Natural killer cell (primary cell): Measurements from ENCODE around the gene SSH2. TPM values are rescaled to one million over a fixed set of nuclear protein-coding genes. Genes with fewer than 3 reads are reported as not detected.

Source experiments
- ATAC-seq, 3 donors: fragments of 150-1000 bp in 2 of 3; fragments of 200-7000 bp in 1 of 3; cut with Tn5 transposase; 1 replicate in 1 of 3; 2 replicates in 2 of 3; pipeline ENCODE4 v1.10.0; 2021; ENCODE audit warnings: mild to moderate bottlenecking in 2 of 3, moderate library complexity in 2 of 3
- DNase-seq, 2 donors: peaks; one replicate each; pipeline versions ENCODE4 v3.0.0 to v3.0.0-alpha.2; 2013 to 2021; ENCODE audit warnings: mixed read lengths in 1 of 2
- H3K27ac ChIP-seq: one replicate; pipeline ENCODE4 v1.5.1; 2013; ENCODE audit warnings: mild to moderate bottlenecking, low read length
- H3K27me3 ChIP-seq: one replicate; pipeline ENCODE4 v1.6.1; 2013; ENCODE audit warnings: low read length; ENCODE audit not compliant: control insufficient read depth, insufficient read depth
- H3K36me3 ChIP-seq: one replicate; pipeline ENCODE4 v1.6.1; 2013; ENCODE audit warnings: low read length; ENCODE audit not compliant: control insufficient read depth, insufficient read depth
- H3K4me1 ChIP-seq: one replicate; pipeline ENCODE4 v1.6.1; 2013; ENCODE audit warnings: low read length; ENCODE audit not compliant: control insufficient read depth, insufficient read depth
- H3K4me3 ChIP-seq: one replicate; pipeline ENCODE4 v1.5.1; 2013; ENCODE audit warnings: low read length
- H3K9me3 ChIP-seq: one replicate; pipeline ENCODE4 v1.6.1; 2013; ENCODE audit warnings: low read length; ENCODE audit not compliant: control insufficient read depth, insufficient read depth
- H3K27ac Mint-ChIP-seq, 2 donors: one replicate each; pipeline ENCODE4 v1.8.0; 2022; ENCODE audit warnings: mild to moderate bottlenecking in 2 of 2, mixed read lengths in 2 of 2, moderate library complexity in 1 of 2
- H3K27me3 Mint-ChIP-seq, 2 donors: one replicate each; pipeline ENCODE4 v1.8.0; 2022; ENCODE audit warnings: low read depth in 2 of 2, mixed read lengths in 2 of 2
- H3K36me3 Mint-ChIP-seq: one replicate; pipeline ENCODE4 v1.8.0; 2022; ENCODE audit warnings: mixed read lengths
- H3K4me1 Mint-ChIP-seq, 2 donors: one replicate each; pipeline ENCODE4 v1.8.0; 2022; ENCODE audit warnings: mixed read lengths in 2 of 2
- H3K4me3 Mint-ChIP-seq: one replicate; pipeline ENCODE4 v1.8.0; 2022; ENCODE audit warnings: mild to moderate bottlenecking, moderate library complexity, mixed read lengths
- H3K9me3 Mint-ChIP-seq, 2 donors: one replicate each; pipeline ENCODE4 v1.8.0; 2022; ENCODE audit warnings: mixed read lengths in 2 of 2
- WGBS: methylation state at CpG from one replicate; pipeline ENCODE4 v1.1.7; 2013; ENCODE audit warnings: missing lambda C conversion rate; ENCODE audit not compliant: insufficient coverage; 5-methylcytosine and 5-hydroxymethylcytosine counted together
- intact Hi-C: fragments of 100-400 bp; cut with micrococcal nuclease; formaldehyde crosslinking; loops from one replicate; pipeline ENCODE4 v1.14.2; 2022
- total RNA-seq, 4 donors: library from RNA; stranded (reverse); fragments of 120-200 nt in 1 of 4; gene quantifications; one replicate each; pipeline versions ENCODE4 v1.2.3 to v1.2.4, GENCODE V29; 2013 to 2022
- TF ChIP-seq, protein P1 (sequence below): fragments of 200-600 bp; IDR thresholded peaks from one replicate; pipeline ENCODE4 v1.8.0; 2022; ENCODE audit warnings: antibody characterized with exemption

The SSH2 gene
- total RNA-seq, 3 donors from 2014 or later (not counting 1 experiment from before 2014, with no cell fraction given): 124 to 166 (median 144) TPM

GRCh38 chr17:29772981-29773380, 157.0 kb downstream of the SSH2 start:
- Mint-ChIP-seq H3K9me3 (no peaks in the 10 kb centered on the region), H3K36me3 (no peaks in the 10 kb centered on the region), H3K27ac (no peak overlapping the region), H3K27me3 (no peaks in the 10 kb centered on the region), H3K4me3 (no peak overlapping the region), H3K4me1 (no peaks in the 10 kb centered on the region)
- TF ChIP-seq, protein P1, sequence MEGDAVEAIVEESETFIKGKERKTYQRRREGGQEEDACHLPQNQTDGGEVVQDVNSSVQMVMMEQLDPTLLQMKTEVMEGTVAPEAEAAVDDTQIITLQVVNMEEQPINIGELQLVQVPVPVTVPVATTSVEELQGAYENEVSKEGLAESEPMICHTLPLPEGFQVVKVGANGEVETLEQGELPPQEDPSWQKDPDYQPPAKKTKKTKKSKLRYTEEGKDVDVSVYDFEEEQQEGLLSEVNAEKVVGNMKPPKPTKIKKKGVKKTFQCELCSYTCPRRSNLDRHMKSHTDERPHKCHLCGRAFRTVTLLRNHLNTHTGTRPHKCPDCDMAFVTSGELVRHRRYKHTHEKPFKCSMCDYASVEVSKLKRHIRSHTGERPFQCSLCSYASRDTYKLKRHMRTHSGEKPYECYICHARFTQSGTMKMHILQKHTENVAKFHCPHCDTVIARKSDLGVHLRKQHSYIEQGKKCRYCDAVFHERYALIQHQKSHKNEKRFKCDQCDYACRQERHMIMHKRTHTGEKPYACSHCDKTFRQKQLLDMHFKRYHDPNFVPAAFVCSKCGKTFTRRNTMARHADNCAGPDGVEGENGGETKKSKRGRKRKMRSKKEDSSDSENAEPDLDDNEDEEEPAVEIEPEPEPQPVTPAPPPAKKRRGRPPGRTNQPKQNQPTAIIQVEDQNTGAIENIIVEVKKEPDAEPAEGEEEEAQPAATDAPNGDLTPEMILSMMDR: no peak
- no peaks in the 10 kb centered on the region for H3K9me3 ChIP-seq
- no peak overlapping the region for H3K27ac ChIP-seq
- intact Hi-C loops: no loop called here
- H3K27me3 ChIP-seq: no peaks in the 10 kb centered on the region
- H3K36me3 ChIP-seq: peaks cover 2% of the 10 kb centered on the region
- H3K4me1 ChIP-seq: no peaks in the 10 kb centered on the region
- ATAC-seq: no peak
- DNase-seq: no peak
- no peak overlapping the region for H3K4me3 ChIP-seq
- WGBS: 98% methylated on average over 2 of the region's 2 CpGs

GRCh38 chr17:29771546-29771945, 158.5 kb downstream of the SSH2 start:
- no peak for DNase-seq
- H3K4me1 Mint-ChIP-seq: no peaks in the 10 kb centered on the region
- H3K36me3 ChIP-seq: no peaks in the 10 kb centered on the region

GRCh38 chr17:29769225-29769624, 160.8 kb downstream of the SSH2 start:
- no peaks in the 10 kb centered on the region for H3K9me3 ChIP-seq
- H3K27ac ChIP-seq: no peak overlapping the region
- H3K27me3 Mint-ChIP-seq: no peaks in the 10 kb centered on the region
- H3K27ac Mint-ChIP-seq: no peak overlapping the region
- DNase-seq (no peak), ATAC-seq (no peak)
- no peaks in the 10 kb centered on the region for H3K36me3 Mint-ChIP-seq
- no peaks in the 10 kb centered on the region for H3K9me3 Mint-ChIP-seq
- H3K4me3 Mint-ChIP-seq: no peak overlapping the region
- H3K4me3 ChIP-seq: no peak overlapping the region
- intact Hi-C loops: no loop called here
- no peaks in the 10 kb centered on the region for H3K4me1 ChIP-seq
- no peaks in the 10 kb centered on the region for H3K36me3 ChIP-seq
- TF ChIP-seq, protein P1: no peak
- no peaks in the 10 kb centered on the region for H3K27me3 ChIP-seq
- no peaks in the 10 kb centered on the region for H3K4me1 Mint-ChIP-seq

More at GRCh38 chr17:29771546-29771945, 158.5 kb downstream of the SSH2 start:
- H3K4me1 ChIP-seq: no peaks in the 10 kb centered on the region
- no peaks in the 10 kb centered on the region for H3K36me3 Mint-ChIP-seq
- H3K27ac ChIP-seq: no peak overlapping the region
- ATAC-seq: no peak
- 97% methylated on average over 1 of the region's 1 CpG for WGBS
- H3K4me3 ChIP-seq: no peak overlapping the region
- TF ChIP-seq, protein P1: no peak
- no peak overlapping the region for H3K27ac Mint-ChIP-seq
- H3K9me3 ChIP-seq: no peaks in the 10 kb centered on the region
- H3K4me3 Mint-ChIP-seq: no peak overlapping the region
- no peaks in the 10 kb centered on the region for H3K27me3 Mint-ChIP-seq
- intact Hi-C loops: no loop called here
- no peaks in the 10 kb centered on the region for H3K9me3 Mint-ChIP-seq
- H3K27me3 ChIP-seq: no peaks in the 10 kb centered on the region

DNA sequence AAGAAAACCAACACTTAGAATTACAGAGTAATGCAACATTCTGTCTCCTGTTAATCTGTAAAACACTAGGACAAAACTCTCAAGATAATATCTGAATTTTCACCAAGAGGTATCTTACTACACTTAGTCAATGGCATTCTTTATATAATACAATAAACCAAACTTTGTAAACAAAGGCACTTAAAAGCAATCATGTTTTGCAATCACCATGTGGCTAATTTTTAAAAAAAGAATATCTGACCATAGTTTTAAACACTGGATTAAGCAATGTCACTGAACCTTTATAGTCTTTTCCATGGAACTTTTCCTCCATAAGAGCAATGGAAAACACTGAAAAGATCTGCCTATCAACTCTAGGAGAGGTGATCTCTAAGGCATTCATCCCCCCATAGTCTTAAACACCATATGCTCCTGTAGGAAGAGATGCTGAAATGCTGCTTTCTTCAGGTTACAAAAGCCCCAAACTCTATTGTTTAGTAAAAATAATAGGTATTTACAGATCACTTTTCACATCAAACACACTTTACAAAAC, 163.2 kb downstream of the SSH2 start:
- H3K9me3 ChIP-seq: no peaks in the 10 kb centered on the region
- Mint-ChIP-seq H3K4me1 (no peaks in the 10 kb centered on the region), H3K27ac (no peak overlapping the region), H3K4me3 (no peak overlapping the region), H3K9me3 (no peaks in the 10 kb centered on the region), H3K27me3 (no peaks in the 10 kb centered on the region), H3K36me3 (no peaks in the 10 kb centered on the region)
- peaks cover 3% of the 10 kb centered on the region for H3K4me1 ChIP-seq
- DNase-seq (no peak), ATAC-seq (no peak)
- H3K36me3 ChIP-seq: no peaks in the 10 kb centered on the region
- no peak overlapping the region for H3K27ac ChIP-seq
- H3K4me3 ChIP-seq: no peak overlapping the region
- no peaks in the 10 kb centered on the region for H3K27me3 ChIP-seq
- intact Hi-C loops: no loop called here
- TF ChIP-seq, protein P1: no peak
